ENCODE data around the gene DDAH1. TPM values are rescaled to one million over a fixed set of nuclear protein-coding genes. Genes with fewer than 3 reads are reported as not detected.

The DDAH1 gene
- polyA plus RNA-seq, 1 donor from 2014 or later: 42.7 TPM

GRCh38 chr1:85404408-85404807, 60.6 kb downstream of the DDAH1 start:
- no peaks in the 10 kb centered on the region for H3K9me3 ChIP-seq (ENCODE audit: low read length)
- no peaks in the 10 kb centered on the region for H3K36me3 ChIP-seq (ENCODE audit: insufficient read depth, low read length)
- no peak overlapping the region for H3K9ac ChIP-seq (ENCODE audit: low read length)
- no peaks in the 10 kb centered on the region for H3K9me2 ChIP-seq (ENCODE audit: insufficient read depth, low read length)
- H3K79me2 ChIP-seq (replicated peaks; ENCODE audit: insufficient read depth, low read length): peaks cover 3% of the 10 kb centered on the region
- no peak overlapping the region for H3K4me2 ChIP-seq (ENCODE audit: low read length)
- TF ChIP-seq SMC3 (conservative IDR thresholded peaks at IDR 0.05; ENCODE audit: poor library complexity) (no peak), EP300 (conservative IDR thresholded peaks at IDR 0.05; ENCODE audit: poor library complexity, severe bottlenecking) (no peak), TAF1 (IDR thresholded peaks at IDR 0.05; ENCODE audit: low read depth) (no peak), POLR2AphosphoS5 (IDR thresholded peaks at IDR 0.05) (no peak), CTCF (IDR thresholded peaks at IDR 0.05; ENCODE audit: poor library complexity, severe bottlenecking) (no peak), MXI1 (conservative IDR thresholded peaks at IDR 0.05; ENCODE audit: poor library complexity, severe bottlenecking) (no peak), EZH2 (IDR thresholded peaks at IDR 0.05; ENCODE audit: borderline replicate concordance, insufficient read depth, low read length, poor library complexity, severe bottlenecking) (no peak), REST (IDR thresholded peaks at IDR 0.05; ENCODE audit: borderline replicate concordance) (no peak)
- no peaks in the 10 kb centered on the region for H3K27me3 ChIP-seq (ENCODE audit: insufficient read depth, low read depth, low read length)
- H2AFZ ChIP-seq (ENCODE audit: low read depth, low read length): no peak overlapping the region
- H3K4me3 ChIP-seq (ENCODE audit: low read length): no peak overlapping the region
- H4K20me1 ChIP-seq (ENCODE audit: insufficient read depth): no peaks in the 10 kb centered on the region
- H3F3A ChIP-seq (ENCODE audit: insufficient read depth, low read length, poor library complexity, severe bottlenecking): peaks cover 6% of the 10 kb centered on the region
- no peak overlapping the region for H3K27ac ChIP-seq (ENCODE audit: low read length)

GRCh38 chr1:85398391-85399064, 66.4 kb downstream of the DDAH1 start:
- Histone ChIP-seq H2AFZ (ENCODE audit: low read depth, low read length) (no peak overlapping the region), H3K36me3 (ENCODE audit: insufficient read depth, low read length) (no peaks in the 10 kb centered on the region), H3K4me2 (ENCODE audit: low read length) (no peak overlapping the region), H3F3A (ENCODE audit: insufficient read depth, low read length, poor library complexity, severe bottlenecking) (no peaks in the 10 kb centered on the region), H3K9me2 (ENCODE audit: insufficient read depth, low read length) (no peaks in the 10 kb centered on the region), H4K20me1 (ENCODE audit: insufficient read depth) (no peaks in the 10 kb centered on the region), H3K9me3 (ENCODE audit: low read length) (no peaks in the 10 kb centered on the region), H3K4me3 (ENCODE audit: low read length) (no peak overlapping the region), H3K9ac (ENCODE audit: low read length) (no peak overlapping the region), H3K27ac (ENCODE audit: low read length) (no peak overlapping the region), H3K79me2 (replicated peaks; ENCODE audit: insufficient read depth, low read length) (no peaks in the 10 kb centered on the region), H3K27me3 (ENCODE audit: insufficient read depth, low read depth, low read length) (no peaks in the 10 kb centered on the region)
- TF ChIP-seq CTCF (IDR thresholded peaks at IDR 0.05; ENCODE audit: poor library complexity, severe bottlenecking): no peak

Measured in neural cell (in vitro differentiated cells).